NB4 (cell line): ENCODE results near the gene GABBR2.

ENCODE experiments used
- DNase-seq: peaks from one replicate; pipeline ENCODE4 v3.0.0; 2010; ENCODE audit warnings: low read depth
- H3K4me3 ChIP-seq: one replicate; pipeline ENCODE4 v1.5.1; 2011; ENCODE audit warnings: mild to moderate bottlenecking, low read depth, low read length, moderate library complexity
- CTCF ChIP-seq: IDR thresholded peaks from one replicate; pipeline ENCODE4 v1.5.1; 2012; ENCODE audit warnings: low read depth, low read length
- MAX ChIP-seq: IDR thresholded peaks from 2 replicates; pipeline ENCODE4 v1.6.1; 2011; ENCODE audit warnings: low read depth, low read length
- MYC ChIP-seq: IDR thresholded peaks from 2 replicates; pipeline ENCODE4 v1.6.1; 2011; ENCODE audit warnings: low read depth, low read length
- POLR2A ChIP-seq: IDR thresholded peaks from 2 replicates; pipeline ENCODE4 v1.6.1; 2011; ENCODE audit warnings: mild to moderate bottlenecking; ENCODE audit not compliant: insufficient read length; ENCODE audit errors: extremely low read depth

GABBR2 gene

GRCh38 chr9:98694943-98695342 is 13.8 kb downstream of the GABBR2 start:
- no peak overlapping the region for H3K4me3 ChIP-seq
- TF ChIP-seq MAX (no peak), POLR2A (no peak), CTCF (no peak), MYC (no peak)
- no peak for DNase-seq

- DNase-seq, result no peak
- H3K4me3 ChIP-seq, result no peak overlapping the region
- no peak for TF ChIP-seq POLR2A
- no peak for TF ChIP-seq MYC
- TF ChIP-seq CTCF, result no peak
- no peak for TF ChIP-seq MAX
These were observed 16.3 kb downstream of the GABBR2 start for GRCh38 chr9:98692392-98692791.

GRCh38 chr9:98691890-98692289 is 16.8 kb downstream of the GABBR2 start:
- no peak for TF ChIP-seq CTCF
- TF ChIP-seq MAX, result no peak
- no peak for TF ChIP-seq MYC
- TF ChIP-seq POLR2A, result no peak
- DNase-seq, result no peak
- no peak overlapping the region for H3K4me3 ChIP-seq

- no peak for DNase-seq
- TF ChIP-seq MAX (no peak), POLR2A (no peak), MYC (no peak), CTCF (no peak)
- H3K4me3 ChIP-seq, result no peak overlapping the region
These were observed 18.0 kb downstream of the GABBR2 start for GRCh38 chr9:98690686-98691085.

- TF ChIP-seq CTCF (no peak), MYC (no peak), MAX (no peak), POLR2A (no peak)
- H3K4me3 ChIP-seq, result no peak overlapping the region
- DNase-seq, result no peak
These were observed 19.8 kb downstream of the GABBR2 start for GRCh38 chr9:98688710-98689495.
